OCI-LY1 (cell line): ENCODE measurements around the gene SFTPB.

Source experiments
- EZH2 ChIP-seq: fragments of 200-600 bp; sonication (generic), shearing (Covaris generic); IDR thresholded peaks from 2 replicates; pipeline ENCODE4 v1.8.0; 2017; ENCODE audit warnings: borderline replicate concordance, mixed run types, mild to moderate bottlenecking, antibody characterized with exemption, low read length, moderate library complexity, mixed read lengths
- TF ChIP-seq, protein P1 (sequence below): fragments of 200-600 bp; sonication (generic), shearing (Covaris generic); IDR thresholded peaks from 2 replicates; pipeline ENCODE4 v1.5.1; 2017; ENCODE audit warnings: mild to moderate bottlenecking, antibody characterized with exemption, low read length, moderate library complexity, mixed read lengths

DNA sequence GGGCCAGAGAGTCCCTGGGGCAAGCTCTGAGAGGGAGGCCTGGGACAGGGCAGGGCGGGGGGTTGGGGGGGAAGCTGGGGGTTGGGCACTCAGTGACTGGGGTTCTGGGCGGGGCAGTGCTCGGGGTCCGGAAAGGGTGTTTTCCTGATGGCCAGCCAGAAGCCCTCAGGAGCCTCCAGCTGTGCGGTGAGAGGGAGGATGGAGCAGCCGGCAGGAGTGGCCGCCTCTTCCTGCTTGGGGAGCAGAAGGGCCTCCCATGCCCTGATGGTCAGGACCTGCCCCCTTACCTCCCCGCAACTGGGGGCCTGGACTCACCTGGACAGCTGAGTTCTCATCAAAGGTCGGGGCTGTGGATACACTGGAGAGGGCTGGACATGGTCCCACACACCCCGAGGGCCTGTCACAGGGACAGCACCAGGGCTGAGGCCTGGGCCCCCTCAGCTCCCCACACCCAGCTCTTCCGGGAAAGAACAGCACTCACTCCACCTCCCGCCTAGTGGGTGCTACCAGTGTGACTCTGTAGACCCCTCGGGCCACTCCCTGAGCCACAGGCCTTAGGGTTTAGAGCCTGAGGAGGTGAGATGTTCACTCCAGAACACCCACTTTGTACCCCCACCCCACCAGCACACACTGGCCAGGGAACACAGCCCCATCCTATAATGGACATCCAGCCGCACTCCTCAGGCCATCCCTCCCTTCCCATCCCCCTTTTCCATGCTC lies 6.7 kb downstream of the SFTPB start:
- TF ChIP-seq EZH2, result no peak
- TF ChIP-seq, protein P1, sequence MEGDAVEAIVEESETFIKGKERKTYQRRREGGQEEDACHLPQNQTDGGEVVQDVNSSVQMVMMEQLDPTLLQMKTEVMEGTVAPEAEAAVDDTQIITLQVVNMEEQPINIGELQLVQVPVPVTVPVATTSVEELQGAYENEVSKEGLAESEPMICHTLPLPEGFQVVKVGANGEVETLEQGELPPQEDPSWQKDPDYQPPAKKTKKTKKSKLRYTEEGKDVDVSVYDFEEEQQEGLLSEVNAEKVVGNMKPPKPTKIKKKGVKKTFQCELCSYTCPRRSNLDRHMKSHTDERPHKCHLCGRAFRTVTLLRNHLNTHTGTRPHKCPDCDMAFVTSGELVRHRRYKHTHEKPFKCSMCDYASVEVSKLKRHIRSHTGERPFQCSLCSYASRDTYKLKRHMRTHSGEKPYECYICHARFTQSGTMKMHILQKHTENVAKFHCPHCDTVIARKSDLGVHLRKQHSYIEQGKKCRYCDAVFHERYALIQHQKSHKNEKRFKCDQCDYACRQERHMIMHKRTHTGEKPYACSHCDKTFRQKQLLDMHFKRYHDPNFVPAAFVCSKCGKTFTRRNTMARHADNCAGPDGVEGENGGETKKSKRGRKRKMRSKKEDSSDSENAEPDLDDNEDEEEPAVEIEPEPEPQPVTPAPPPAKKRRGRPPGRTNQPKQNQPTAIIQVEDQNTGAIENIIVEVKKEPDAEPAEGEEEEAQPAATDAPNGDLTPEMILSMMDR, result no peak
